ENCODE results near the gene TLK1. TPM values are rescaled to one million over a fixed set of nuclear protein-coding genes. Genes with fewer than 3 reads are reported as not detected.

The TLK1 gene
- total RNA-seq, 2 experiments from 2014 or later = 29.7 to 150 TPM

GRCh38 chr2:170991398-170992182, 169.1 kb downstream of the TLK1 start:
- CTCF ChIA-PET (ENCODE audit: unreplicated experiment) = no interaction called here
- Histone ChIP-seq H3K9me2 (ENCODE audit: insufficient read depth, low read length) (no peaks in the 10 kb centered on the region), H4K20me1 (ENCODE audit: insufficient read depth, low read length) (no peaks in the 10 kb centered on the region), H3K4me1 (ENCODE audit: insufficient read depth, low read length, poor library complexity, severe bottlenecking) (no peaks in the 10 kb centered on the region), H3K9me3 (ENCODE audit: low read length) (no peaks in the 10 kb centered on the region), H3K4me3 (ENCODE audit: low read depth, low read length, poor library complexity, severe bottlenecking) (no peak overlapping the region), H3K27ac (ENCODE audit: low read depth, low read length, poor library complexity, severe bottlenecking) (no peak overlapping the region), H3K36me3 (ENCODE audit: insufficient read depth, low read length) (peaks cover 95% of the 10 kb centered on the region), H2AFZ (ENCODE audit: low read length) (no peak overlapping the region), H3K4me2 (ENCODE audit: low read length) (no peak overlapping the region), H3K79me2 (ENCODE audit: insufficient read depth, low read depth, low read length) (no peaks in the 10 kb centered on the region)
- POLR2A ChIA-PET = no interaction called here
- no TSS peak for BruUV-seq (replicated peaks)
- TF ChIP-seq CTCF (conservative IDR thresholded peaks at IDR 0.05; ENCODE audit: low read length) (peak; percentile 65), EZH2phosphoT487 (IDR thresholded peaks at IDR 0.05; ENCODE audit: borderline replicate concordance, low read depth, low read length) (no peak)
- intact Hi-C loops (cut with micrococcal nuclease; ENCODE audit: unreplicated experiment) = no loop called here
- no peak for DNase-seq (ENCODE audit: low spot score)

GRCh38 chr2:170986566-170987258, 174.0 kb downstream of the TLK1 start:
- H3K4me2 ChIP-seq (ENCODE audit: low read length) = no peak overlapping the region
- POLR2A ChIA-PET = interaction anchor here (1.2 kb wide), 1 partner anchor 46 kb away, joined by 3 read pairs; no protein-coding TSS in a partner anchor
- BruUV-seq (replicated peaks) = no TSS peak
- peaks cover 48% of the 10 kb centered on the region for H3K36me3 ChIP-seq (ENCODE audit: insufficient read depth, low read length)
- TF ChIP-seq EZH2phosphoT487 (IDR thresholded peaks at IDR 0.05; ENCODE audit: borderline replicate concordance, low read depth, low read length) = no peak
- TF ChIP-seq CTCF (conservative IDR thresholded peaks at IDR 0.05; ENCODE audit: low read length) = no peak
- no peaks in the 10 kb centered on the region for H3K9me2 ChIP-seq (ENCODE audit: insufficient read depth, low read length)
- no peak overlapping the region for H3K27ac ChIP-seq (ENCODE audit: low read depth, low read length, poor library complexity, severe bottlenecking)
- intact Hi-C loops (cut with micrococcal nuclease; ENCODE audit: unreplicated experiment) = loop anchor here (5.0 kb wide), 1 partner anchor 171 kb away; no protein-coding TSS in a partner anchor
- H3K9me3 ChIP-seq (ENCODE audit: low read length) = no peaks in the 10 kb centered on the region
- no peaks in the 10 kb centered on the region for H3K4me1 ChIP-seq (ENCODE audit: insufficient read depth, low read length, poor library complexity, severe bottlenecking)
- no peak overlapping the region for H3K4me3 ChIP-seq (ENCODE audit: low read depth, low read length, poor library complexity, severe bottlenecking)
- CTCF ChIA-PET (ENCODE audit: unreplicated experiment) = no interaction called here
- no peaks in the 10 kb centered on the region for H4K20me1 ChIP-seq (ENCODE audit: insufficient read depth, low read length)
- DNase-seq (ENCODE audit: low spot score) = no peak
- H3K79me2 ChIP-seq (ENCODE audit: insufficient read depth, low read depth, low read length) = no peaks in the 10 kb centered on the region
- H2AFZ ChIP-seq (ENCODE audit: low read length) = no peak overlapping the region
